ENCODE results near the gene KRTAP5-8. TPM values are rescaled to one million over a fixed set of nuclear protein-coding genes. Genes with fewer than 3 reads are reported as not detected.
"Not testable (repeated sequence)": the region's sequence is repeated elsewhere in the genome, so short reads cannot be mapped to it uniquely, and the experiment has no call there.

Gene KRTAP5-8
- total and polyA plus RNA-seq, 2 donors: 0.15 TPM; not detected in 1

GRCh38 chr11:71579513-71579912 lies 41.7 kb downstream of the KRTAP5-8 start:
- H3K27ac ChIP-seq (ENCODE audit: low read depth); DNase-seq (ENCODE audit: extremely low spot score); H3K4me1 ChIP-seq (ENCODE audit: insufficient read depth); H3K36me3 ChIP-seq (ENCODE audit: insufficient read depth); H3K4me3 ChIP-seq (ENCODE audit: low read depth, low read length): not testable (repeated sequence)
- WGBS: 50% methylated on average over 7 of the region's 7 CpGs

DNA sequence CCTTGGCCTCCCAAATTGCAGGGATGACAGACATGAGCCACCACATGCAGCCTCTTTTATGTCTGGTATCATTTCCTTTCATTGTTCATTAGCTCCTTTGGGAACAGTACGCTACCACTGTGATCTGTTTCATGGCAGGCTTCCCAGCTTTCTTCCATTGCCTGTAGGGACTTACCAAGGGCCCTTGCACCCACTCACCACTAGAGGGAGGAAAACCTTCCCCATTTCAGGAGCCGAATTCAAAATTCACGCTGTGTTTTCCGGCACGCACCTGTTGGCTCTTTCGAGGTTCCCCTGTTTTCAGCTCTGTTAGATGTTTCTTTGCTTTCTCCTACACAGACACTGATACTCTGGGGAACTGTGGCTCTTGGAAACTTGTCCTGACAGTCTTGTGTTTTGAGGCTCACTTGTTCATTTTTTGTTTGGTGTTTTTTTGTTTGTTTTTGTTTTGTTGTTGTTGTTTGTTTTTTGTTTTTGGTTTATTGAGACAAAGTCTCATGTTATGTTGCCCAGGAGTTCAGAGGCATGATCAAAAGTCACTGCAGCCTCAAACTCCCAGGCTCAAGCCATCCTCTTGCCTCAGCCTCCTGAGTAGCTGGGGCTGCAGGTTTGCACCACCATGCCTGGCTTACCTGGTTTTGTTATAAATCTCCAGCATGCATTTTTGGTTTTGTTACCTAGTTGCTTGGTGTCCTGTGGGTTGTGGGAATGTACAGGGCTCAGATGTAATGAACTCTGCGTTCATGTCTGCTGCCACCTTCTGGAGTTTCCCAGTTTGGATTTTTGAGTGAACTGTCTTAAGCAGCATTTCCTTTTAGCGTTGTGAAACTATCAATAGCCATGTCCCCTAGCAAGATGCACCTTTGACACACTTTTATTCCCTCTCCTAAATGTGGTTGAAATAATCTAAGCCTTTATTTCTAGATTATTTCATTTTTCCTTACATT lies 42.5 kb downstream of the KRTAP5-8 start:
- WGBS: 10% methylated on average over 8 of the region's 8 CpGs
- Histone ChIP-seq H3K4me1 (ENCODE audit: insufficient read depth) (peaks cover 2% of the 10 kb centered on the region), H3K36me3 (ENCODE audit: insufficient read depth) (no peaks in the 10 kb centered on the region), H3K27ac (ENCODE audit: low read depth) (no peak overlapping the region), H3K4me3 (ENCODE audit: low read depth, low read length) (no peak overlapping the region)
- peak; percentile 36 for DNase-seq (ENCODE audit: extremely low spot score)

DNA sequence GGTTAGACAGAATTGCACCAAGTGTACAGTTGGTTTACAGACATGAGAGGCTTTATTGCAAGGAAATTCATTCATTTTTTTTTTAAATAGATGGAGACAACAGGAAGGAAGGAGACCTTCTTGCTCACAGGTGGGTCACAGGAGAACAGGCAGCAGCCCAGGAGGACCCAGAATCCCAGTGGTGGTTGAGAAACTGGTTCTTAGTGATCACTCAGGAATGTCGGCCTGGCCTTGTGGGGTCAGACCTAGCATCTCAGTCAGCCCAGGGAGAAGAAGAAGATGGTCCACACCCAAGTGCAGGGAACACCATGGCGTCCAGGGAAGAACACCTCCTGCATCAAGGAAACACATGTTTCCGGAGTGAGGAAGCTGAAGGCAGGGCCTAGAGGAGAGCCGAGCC lies 44.0 kb downstream of the KRTAP5-8 start:
- Histone ChIP-seq H3K27ac (ENCODE audit: low read depth) (no peak overlapping the region), H3K4me1 (ENCODE audit: insufficient read depth) (peaks cover 2% of the 10 kb centered on the region), H3K4me3 (ENCODE audit: low read depth, low read length) (no peak overlapping the region), H3K36me3 (ENCODE audit: insufficient read depth) (no peaks in the 10 kb centered on the region)
- WGBS: 78% methylated on average over 4 of the region's 4 CpGs
- no peak for DNase-seq (ENCODE audit: extremely low spot score)

DNA sequence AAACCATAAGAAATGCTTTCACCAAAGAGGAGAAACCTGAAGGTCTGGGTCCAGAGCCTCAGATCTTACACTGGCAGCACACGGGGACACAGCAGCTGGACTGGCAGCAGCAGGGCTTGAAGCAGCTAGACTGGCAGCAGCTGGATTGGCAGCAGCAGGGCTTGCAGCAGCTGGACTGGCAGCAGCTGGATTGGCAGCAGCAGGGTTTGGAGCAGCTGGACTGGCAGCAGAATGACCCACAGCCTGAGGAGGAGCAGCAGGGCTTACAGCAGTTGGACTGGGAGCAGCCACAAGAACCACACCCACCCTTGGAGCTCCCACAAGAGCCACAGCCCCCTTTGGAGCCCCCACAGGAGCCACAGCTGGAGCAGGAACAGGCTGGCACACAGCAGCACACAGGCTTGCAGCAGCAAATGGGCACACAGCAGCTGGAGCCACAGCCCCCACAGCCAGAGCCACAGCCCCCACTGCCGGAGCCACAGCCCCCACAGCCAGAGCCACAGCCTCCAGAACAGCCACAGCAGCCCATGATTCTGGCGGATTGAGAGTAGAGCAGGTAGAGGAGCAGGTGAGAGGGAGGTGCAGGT lies 44.6 kb downstream of the KRTAP5-8 start, which contains the start of gene KRTAP5-11:
Gene KRTAP5-11 (minus strand): TSS at position 567 of the 587 bp plus-strand sequence. CDS start 38 bp downstream, at position 529.
- Histone ChIP-seq H3K36me3 (ENCODE audit: insufficient read depth) (no peaks in the 10 kb centered on the region), H3K4me3 (ENCODE audit: low read depth, low read length) (no peak within 1 kb of the TSS), H3K4me1 (ENCODE audit: insufficient read depth) (peaks cover 2% of the 10 kb centered on the region), H3K27ac (ENCODE audit: low read depth) (no peak within 1 kb of the TSS)
- DNase-seq (ENCODE audit: extremely low spot score): no peak
- 70% methylated on average over 3 of the region's 3 CpGs for WGBS

- DNase-seq (ENCODE audit: extremely low spot score); H3K27ac ChIP-seq (ENCODE audit: low read depth); H3K4me3 ChIP-seq (ENCODE audit: low read depth, low read length); H3K36me3 ChIP-seq (ENCODE audit: insufficient read depth); H3K4me1 ChIP-seq (ENCODE audit: insufficient read depth): not testable (repeated sequence)
- 88% methylated on average over 2 of the region's 2 CpGs for WGBS
These were observed 45.1 kb downstream of the KRTAP5-8 start for GRCh38 chr11:71582969-71583368.

DNA sequence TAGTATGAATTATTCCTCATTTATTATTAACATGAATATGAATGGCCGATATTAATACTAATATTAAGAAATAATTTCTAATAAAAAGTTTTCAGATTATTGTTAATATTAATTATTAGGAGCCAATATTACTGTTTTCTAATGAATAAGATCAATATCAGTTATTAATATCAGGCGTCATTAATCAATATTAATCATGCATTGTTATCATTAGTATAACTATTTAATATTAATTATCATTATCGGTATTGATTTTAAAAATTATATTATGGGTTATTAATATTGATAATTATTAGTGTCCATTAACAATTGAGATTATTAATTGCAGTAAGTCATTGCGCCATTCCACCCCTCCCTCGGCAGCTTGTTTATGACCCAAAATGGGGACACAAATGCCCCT lies 47.8 kb downstream of the KRTAP5-8 start:
- WGBS: 80% methylated on average over 5 of the region's 5 CpGs
- H3K4me1 ChIP-seq (ENCODE audit: insufficient read depth); H3K27ac ChIP-seq (ENCODE audit: low read depth); H3K4me3 ChIP-seq (ENCODE audit: low read depth, low read length); DNase-seq (ENCODE audit: extremely low spot score); H3K36me3 ChIP-seq (ENCODE audit: insufficient read depth): not testable (repeated sequence)

GRCh38 chr11:71588314-71588713 lies 50.5 kb downstream of the KRTAP5-8 start:
- 55% methylated on average over 4 of the region's 4 CpGs for WGBS
- not testable (repeated sequence) for H3K27ac ChIP-seq (ENCODE audit: low read depth); DNase-seq (ENCODE audit: extremely low spot score); H3K4me1 ChIP-seq (ENCODE audit: insufficient read depth); H3K36me3 ChIP-seq (ENCODE audit: insufficient read depth); H3K4me3 ChIP-seq (ENCODE audit: low read depth, low read length)

Small RNA genes lying within 50 kb of the gene (small RNA-seq; reads per million reads assigned to genes)
- not detected for gene AP000867.1
- not detected for gene KRTAP5-14P

Other genes with a start within 250 kb of the KRTAP5-8 start
- 8.5 TPM for gene DHCR7, start 89.6 kb upstream of the KRTAP5-8 start, total RNA-seq
- gene DHCR7, start 89.6 kb upstream of the KRTAP5-8 start, polyA plus RNA-seq: 11.3 TPM
- gene NADSYN1, start 84.8 kb upstream of the KRTAP5-8 start, total RNA-seq: 47.8 TPM
- 59.3 TPM for gene NADSYN1, start 84.8 kb upstream of the KRTAP5-8 start, polyA plus RNA-seq
- gene KRTAP5-7, start 10.8 kb upstream of the KRTAP5-8 start, total RNA-seq: 0.26 TPM
- 0.15 TPM for gene KRTAP5-7, start 10.8 kb upstream of the KRTAP5-8 start, polyA plus RNA-seq
- gene KRTAP5-9, start 10.4 kb downstream of the KRTAP5-8 start, total RNA-seq: not detected
- gene KRTAP5-9, start 10.4 kb downstream of the KRTAP5-8 start, polyA plus RNA-seq: 0.54 TPM
- not detected for gene KRTAP5-10, start 27.5 kb downstream of the KRTAP5-8 start, total RNA-seq
- 0.51 TPM for gene KRTAP5-10, start 27.5 kb downstream of the KRTAP5-8 start, polyA plus RNA-seq
- not detected for gene KRTAP5-11, start 44.9 kb downstream of the KRTAP5-8 start, total RNA-seq
- gene KRTAP5-11, start 44.9 kb downstream of the KRTAP5-8 start, polyA plus RNA-seq: not detected